HepG2 (cell line): ENCODE results near the gene PHYHIPL. TPM values are rescaled to one million over a fixed set of nuclear protein-coding genes. Genes with fewer than 3 reads are reported as not detected.

Experiments used
- ARID2 ChIP-seq: sonication (generic); formaldehyde crosslinking; IDR thresholded peaks from 2 replicates; pipeline ENCODE4 v1.8.1; 2022; ENCODE audit warnings: mild to moderate bottlenecking, missing genetic modification reagents, borderline replicate concordance
- FUBP1 ChIP-seq: sonication (generic); formaldehyde crosslinking; IDR thresholded peaks from 2 replicates; pipeline ENCODE4 v1.5.1; 2020; ENCODE audit warnings: missing genetic modification reagents, mild to moderate bottlenecking, borderline replicate concordance
- GATAD2A ChIP-seq: IDR thresholded peaks from 2 replicates; pipeline ENCODE4 v1.6.1; 2016
- HOXA5 ChIP-seq: sonication (generic); formaldehyde crosslinking; IDR thresholded peaks from 2 replicates; pipeline ENCODE4 v1.4.0; 2020; ENCODE audit warnings: missing genetic modification reagents
- HOXA9 ChIP-seq: sonication (generic); formaldehyde crosslinking; IDR thresholded peaks from 2 replicates; pipeline ENCODE4 v1.8.1; 2022; ENCODE audit warnings: missing genetic modification reagents, mild to moderate bottlenecking, moderate library complexity, borderline replicate concordance
- MXD4 ChIP-seq: IDR thresholded peaks from 2 replicates; pipeline ENCODE4 v1.6.1; 2016; ENCODE audit warnings: mild to moderate bottlenecking, missing biosample characterization, missing genetic modification reagents
- MYPOP ChIP-seq: sonication (generic); formaldehyde crosslinking; IDR thresholded peaks from 2 replicates; pipeline ENCODE4 v1.8.1; 2023; ENCODE audit warnings: mild to moderate bottlenecking, moderate library complexity, missing genetic modification reagents
- NFKB2 ChIP-seq: sonication (generic); formaldehyde crosslinking; IDR thresholded peaks from 2 replicates; pipeline ENCODE4 v1.4.0; 2020; ENCODE audit warnings: missing genetic modification reagents, borderline replicate concordance
- NKX3-1 ChIP-seq: sonication (generic); formaldehyde crosslinking; IDR thresholded peaks from 2 replicates; pipeline ENCODE4 v1.5.0; 2020; ENCODE audit warnings: missing genetic modification reagents
- PAX8 ChIP-seq: sonication (generic); formaldehyde crosslinking; IDR thresholded peaks from 2 replicates; pipeline ENCODE4 v1.8.0; 2022; ENCODE audit warnings: mild to moderate bottlenecking, missing genetic modification reagents, borderline replicate concordance
- POLR2AphosphoS5 ChIP-seq: IDR thresholded peaks from 2 replicates; pipeline ENCODE4 v1.6.1; 2012; ENCODE audit warnings: low read depth, low read length
- RNF2 ChIP-seq: fragments of 450-650 bp; conservative IDR thresholded peaks from 2 replicates; pipeline ENCODE4 v1.6.1; 2016; ENCODE audit warnings: low read depth
- TARDBP ChIP-seq: sonication (generic); formaldehyde crosslinking; IDR thresholded peaks from 2 replicates; pipeline ENCODE4 v1.8.0; 2022; ENCODE audit warnings: mild to moderate bottlenecking, missing genetic modification reagents
- TCF12 ChIP-seq, 2 experiments: fragments of 450-650 bp in 1 of 2; sonication (generic) in 1 of 2; formaldehyde crosslinking in 1 of 2; IDR thresholded peaks; 2 replicates each; pipeline versions ENCODE4 v1.6.1 to v1.8.0; 2017 to 2022; ENCODE audit warnings: antibody characterized with exemption in 1 of 2, mild to moderate bottlenecking in 1 of 2, missing genetic modification reagents in 1 of 2, moderate library complexity in 1 of 2
- ZNF256 ChIP-seq: sonication (generic); formaldehyde crosslinking; conservative IDR thresholded peaks from 2 replicates; pipeline ENCODE4 v1.4.0; 2020; ENCODE audit warnings: missing genetic modification reagents
- ZNF441 ChIP-seq: sonication (generic); formaldehyde crosslinking; IDR thresholded peaks from 2 replicates; pipeline ENCODE4 v1.7.0; 2021; ENCODE audit warnings: missing genetic modification reagents, borderline replicate concordance
- ZNF570 ChIP-seq: sonication (generic); formaldehyde crosslinking; IDR thresholded peaks from 2 replicates; pipeline ENCODE4 v1.4.0; 2020; ENCODE audit warnings: mild to moderate bottlenecking, missing genetic modification reagents, borderline replicate concordance
- ZSCAN30 ChIP-seq: sonication (generic); formaldehyde crosslinking; IDR thresholded peaks from 2 replicates; pipeline ENCODE4 v1.5.0; 2020; ENCODE audit warnings: mild to moderate bottlenecking, missing genetic modification reagents
- polyA plus RNA-seq, 8 experiments: library from polyadenylated mRNA; depleted of rRNA in 3 of 8; stranded (reverse) in 7 of 8; unstranded in 1 of 8; fragments of >200 nt; fragmentation: Illumina TruSeq in 4 of 8; extraction: Trizol in 4 of 8; gene quantifications; 2 replicates each; pipeline versions ENCODE4 v1.2.1 to v1.2.3, GENCODE V29; 2011 to 2016; ENCODE audit warnings: low read depth in 4 of 8, missing spikeins in 1 of 8, mixed read lengths in 1 of 8; ENCODE audit not compliant: insufficient read depth in 1 of 8
- total RNA-seq, 5 experiments: library from RNA; depleted of rRNA; stranded (reverse); fragments of >200 nt; fragmentation: Illumina TruSeq; extraction: Trizol; gene quantifications; 2 replicates each; pipeline ENCODE4 v1.2.3, GENCODE V29; 2016; ENCODE audit warnings: low read depth in 1 of 5
- TF ChIP-seq, protein P1 (sequence below): sonication (generic); formaldehyde crosslinking; IDR thresholded peaks from 2 replicates; pipeline ENCODE4 v1.9.0; 2021; ENCODE audit warnings: mild to moderate bottlenecking, missing genetic modification reagents

PHYHIPL gene
- total and polyA plus RNA-seq, 2 of the 13 experiments (the other 11 are each of a cell fraction or from before 2014, with no cell fraction given), result 40.6 to 78.5 TPM

DNA sequence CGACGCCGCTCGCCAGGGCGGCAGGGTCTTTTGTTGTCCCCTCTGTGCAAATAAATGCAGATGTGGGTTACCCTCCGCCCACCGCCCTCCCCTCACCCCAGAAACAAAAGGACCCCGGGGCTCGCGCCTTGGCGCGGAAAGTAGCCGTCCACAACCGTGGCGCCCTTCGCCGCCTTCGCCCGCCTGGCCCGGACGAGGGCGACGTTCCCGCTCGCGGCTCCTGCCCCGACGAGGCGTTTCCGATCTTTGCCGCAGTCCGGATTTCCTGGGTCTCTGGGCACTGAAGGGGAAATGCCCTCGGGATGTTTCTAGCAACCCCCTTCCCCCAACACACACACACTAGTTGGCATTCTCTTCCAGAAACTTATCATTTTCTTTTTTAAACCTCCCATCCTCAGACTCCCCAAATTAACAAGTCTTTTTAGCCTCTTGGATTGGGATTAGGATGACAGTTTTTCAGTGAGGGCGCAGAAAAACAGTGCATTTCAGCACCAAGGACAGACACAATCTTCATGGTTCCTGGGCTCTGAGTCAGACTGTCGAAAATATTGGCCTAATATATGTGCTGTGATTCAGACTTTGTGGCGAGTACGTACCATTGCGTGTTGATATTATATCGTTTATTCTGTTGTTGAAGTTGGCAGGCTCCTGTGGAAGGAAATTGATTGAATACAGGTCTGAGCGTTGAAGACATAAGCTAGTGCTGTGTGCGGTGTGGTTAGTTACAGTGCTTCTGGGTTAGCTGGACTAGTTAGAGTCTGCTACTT, 771 bp downstream of the PHYHIPL start (continued):
- TF ChIP-seq, protein P1, sequence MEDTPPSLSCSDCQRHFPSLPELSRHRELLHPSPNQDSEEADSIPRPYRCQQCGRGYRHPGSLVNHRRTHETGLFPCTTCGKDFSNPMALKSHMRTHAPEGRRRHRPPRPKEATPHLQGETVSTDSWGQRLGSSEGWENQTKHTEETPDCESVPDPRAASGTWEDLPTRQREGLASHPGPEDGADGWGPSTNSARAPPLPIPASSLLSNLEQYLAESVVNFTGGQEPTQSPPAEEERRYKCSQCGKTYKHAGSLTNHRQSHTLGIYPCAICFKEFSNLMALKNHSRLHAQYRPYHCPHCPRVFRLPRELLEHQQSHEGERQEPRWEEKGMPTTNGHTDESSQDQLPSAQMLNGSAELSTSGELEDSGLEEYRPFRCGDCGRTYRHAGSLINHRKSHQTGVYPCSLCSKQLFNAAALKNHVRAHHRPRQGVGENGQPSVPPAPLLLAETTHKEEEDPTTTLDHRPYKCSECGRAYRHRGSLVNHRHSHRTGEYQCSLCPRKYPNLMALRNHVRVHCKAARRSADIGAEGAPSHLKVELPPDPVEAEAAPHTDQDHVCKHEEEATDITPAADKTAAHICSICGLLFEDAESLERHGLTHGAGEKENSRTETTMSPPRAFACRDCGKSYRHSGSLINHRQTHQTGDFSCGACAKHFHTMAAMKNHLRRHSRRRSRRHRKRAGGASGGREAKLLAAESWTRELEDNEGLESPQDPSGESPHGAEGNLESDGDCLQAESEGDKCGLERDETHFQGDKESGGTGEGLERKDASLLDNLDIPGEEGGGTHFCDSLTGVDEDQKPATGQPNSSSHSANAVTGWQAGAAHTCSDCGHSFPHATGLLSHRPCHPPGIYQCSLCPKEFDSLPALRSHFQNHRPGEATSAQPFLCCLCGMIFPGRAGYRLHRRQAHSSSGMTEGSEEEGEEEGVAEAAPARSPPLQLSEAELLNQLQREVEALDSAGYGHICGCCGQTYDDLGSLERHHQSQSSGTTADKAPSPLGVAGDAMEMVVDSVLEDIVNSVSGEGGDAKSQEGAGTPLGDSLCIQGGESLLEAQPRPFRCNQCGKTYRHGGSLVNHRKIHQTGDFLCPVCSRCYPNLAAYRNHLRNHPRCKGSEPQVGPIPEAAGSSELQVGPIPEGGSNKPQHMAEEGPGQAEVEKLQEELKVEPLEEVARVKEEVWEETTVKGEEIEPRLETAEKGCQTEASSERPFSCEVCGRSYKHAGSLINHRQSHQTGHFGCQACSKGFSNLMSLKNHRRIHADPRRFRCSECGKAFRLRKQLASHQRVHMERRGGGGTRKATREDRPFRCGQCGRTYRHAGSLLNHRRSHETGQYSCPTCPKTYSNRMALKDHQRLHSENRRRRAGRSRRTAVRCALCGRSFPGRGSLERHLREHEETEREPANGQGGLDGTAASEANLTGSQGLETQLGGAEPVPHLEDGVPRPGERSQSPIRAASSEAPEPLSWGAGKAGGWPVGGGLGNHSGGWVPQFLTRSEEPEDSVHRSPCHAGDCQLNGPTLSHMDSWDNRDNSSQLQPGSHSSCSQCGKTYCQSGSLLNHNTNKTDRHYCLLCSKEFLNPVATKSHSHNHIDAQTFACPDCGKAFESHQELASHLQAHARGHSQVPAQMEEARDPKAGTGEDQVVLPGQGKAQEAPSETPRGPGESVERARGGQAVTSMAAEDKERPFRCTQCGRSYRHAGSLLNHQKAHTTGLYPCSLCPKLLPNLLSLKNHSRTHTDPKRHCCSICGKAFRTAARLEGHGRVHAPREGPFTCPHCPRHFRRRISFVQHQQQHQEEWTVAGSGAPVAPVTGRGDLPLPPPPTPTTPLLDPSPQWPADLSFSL (CRISPR knock-in tag), result peak; percentile 37; the same call in 1 of the 2 replicates
- peak; percentile 77; the same call in 1 of the 2 replicates for TF ChIP-seq ZNF256 (CRISPR knock-in tag)
- TF ChIP-seq MXD4, result peak; percentile 14; the same call in 1 of the 2 replicates
- TF ChIP-seq ZNF441 (CRISPR knock-in tag), result 0 out of 2 replicates have a peak, but pooled peaks have one; percentile 48
- peak; percentile 60 for TF ChIP-seq GATAD2A
- 0 out of 2 replicates have a peak, but pooled peaks have one; percentile 66 for TF ChIP-seq ZNF570
- peak; percentile 64; the same call in 1 of the 2 replicates for TF ChIP-seq ARID2
- TF ChIP-seq ZSCAN30 (CRISPR knock-in tag), result no peak; the same call in 1 of the 2 replicates
- TF ChIP-seq FUBP1, result no peak
- TF ChIP-seq TCF12 (IDR thresholded peaks at IDR 0.05), result no peak
- peak; percentile 39; the same call in 1 of the 2 replicates for TF ChIP-seq TCF12 (CRISPR knock-in tag; IDR thresholded peaks at IDR 0.05)
- no peak for TF ChIP-seq RNF2
- TF ChIP-seq MYPOP (CRISPR knock-in tag), result 0 out of 2 replicates have a peak, but pooled peaks have one; percentile 9
- TF ChIP-seq PAX8 (CRISPR knock-in tag), result no peak
- TF ChIP-seq HOXA5 (CRISPR knock-in tag), result peak; percentile 40; the same call in 1 of the 2 replicates
- peak; percentile 72 for TF ChIP-seq POLR2AphosphoS5
- TF ChIP-seq NKX3-1 (CRISPR knock-in tag), result peak; percentile 90
- peak; percentile 43; the same call in 1 of the 2 replicates for TF ChIP-seq NFKB2 (CRISPR knock-in tag)
- peak; percentile 55; the same call in 1 of the 2 replicates for TF ChIP-seq TARDBP (CRISPR knock-in tag)
- TF ChIP-seq HOXA9 (CRISPR knock-in tag), result peak; percentile 68; the same call in 1 of the 2 replicates
